HepG2 (cell line): ENCODE measurements around the gene SAMD10. TPM values are rescaled to one million over a fixed set of nuclear protein-coding genes. Genes with fewer than 3 reads are reported as not detected.

Experiments used
- DPF2 ChIP-seq: sonication (generic); formaldehyde crosslinking; IDR thresholded peaks from 2 replicates; pipeline ENCODE4 v1.4.0; 2020; ENCODE audit warnings: mild to moderate bottlenecking, low read depth, missing genetic modification reagents, borderline replicate concordance
- GMEB2 ChIP-seq: IDR thresholded peaks from 2 replicates; pipeline ENCODE4 v1.6.1; 2016; ENCODE audit warnings: missing biosample characterization, missing genetic modification reagents, low read depth
- REST ChIP-seq, 2 experiments: IDR thresholded peaks; 2 replicates each; pipeline ENCODE4 v1.6.1; 2011 to 2012; ENCODE audit warnings: low read length in 2 of 2, borderline replicate concordance in 1 of 2, low read depth in 1 of 2, mild to moderate bottlenecking in 1 of 2, moderate library complexity in 1 of 2
- SOX13 ChIP-seq, 3 experiments: fragments of 450-650 bp in 1 of 3; sonication (generic) in 1 of 3; formaldehyde crosslinking in 1 of 3; IDR thresholded peaks in 2 of 3; conservative IDR thresholded peaks in 1 of 3; 2 replicates each; pipeline versions ENCODE4 v1.5.0 to v1.6.1; 2016 to 2020; ENCODE audit warnings: antibody characterized with exemption in 1 of 3, mild to moderate bottlenecking in 1 of 3, missing compliant biosample characterization in 1 of 3, missing genetic modification reagents in 1 of 3, moderate library complexity in 1 of 3
- ZBTB40 ChIP-seq, 2 experiments: fragments of 450-650 bp in 1 of 2; sonication (generic) in 1 of 2; formaldehyde crosslinking in 1 of 2; IDR thresholded peaks; 2 replicates each; pipeline versions ENCODE4 v1.6.1 to v1.8.0; 2016 to 2022; ENCODE audit warnings: antibody characterized with exemption in 1 of 2, mild to moderate bottlenecking in 1 of 2, missing genetic modification reagents in 1 of 2
- ZFP41 ChIP-seq: sonication (generic); formaldehyde crosslinking; IDR thresholded peaks from 2 replicates; pipeline ENCODE4 v1.4.0; 2020; ENCODE audit warnings: mild to moderate bottlenecking, missing genetic modification reagents, borderline replicate concordance
- ZNF572 ChIP-seq: sonication (generic); formaldehyde crosslinking; IDR thresholded peaks from 2 replicates; pipeline ENCODE4 v1.5.1; 2020; ENCODE audit warnings: mild to moderate bottlenecking, missing genetic modification reagents
- ZNF816 ChIP-seq: sonication (generic); formaldehyde crosslinking; IDR thresholded peaks from 2 replicates; pipeline ENCODE4 v1.8.0; 2022; ENCODE audit warnings: missing genetic modification reagents, mild to moderate bottlenecking, borderline replicate concordance
- polyA plus RNA-seq, 8 experiments: library from polyadenylated mRNA; depleted of rRNA in 3 of 8; stranded (reverse) in 7 of 8; unstranded in 1 of 8; fragments of >200 nt; fragmentation: Illumina TruSeq in 4 of 8; extraction: Trizol in 4 of 8; gene quantifications; 2 replicates each; pipeline versions ENCODE4 v1.2.1 to v1.2.3, GENCODE V29; 2011 to 2016; ENCODE audit warnings: low read depth in 4 of 8, missing spikeins in 1 of 8, mixed read lengths in 1 of 8; ENCODE audit not compliant: insufficient read depth in 1 of 8
- total RNA-seq, 5 experiments: library from RNA; depleted of rRNA; stranded (reverse); fragments of >200 nt; fragmentation: Illumina TruSeq; extraction: Trizol; gene quantifications; 2 replicates each; pipeline ENCODE4 v1.2.3, GENCODE V29; 2016; ENCODE audit warnings: low read depth in 1 of 5
- TF ChIP-seq, protein P1 (sequence below): sonication (generic); formaldehyde crosslinking; conservative IDR thresholded peaks from 2 replicates; pipeline ENCODE4 v1.8.1; 2023; ENCODE audit warnings: missing genetic modification reagents

SAMD10 gene
- total and polyA plus RNA-seq, 2 of the 13 experiments (the other 11 are each of a cell fraction or from before 2014, with no cell fraction given): 6.1 to 11.0 TPM

DNA sequence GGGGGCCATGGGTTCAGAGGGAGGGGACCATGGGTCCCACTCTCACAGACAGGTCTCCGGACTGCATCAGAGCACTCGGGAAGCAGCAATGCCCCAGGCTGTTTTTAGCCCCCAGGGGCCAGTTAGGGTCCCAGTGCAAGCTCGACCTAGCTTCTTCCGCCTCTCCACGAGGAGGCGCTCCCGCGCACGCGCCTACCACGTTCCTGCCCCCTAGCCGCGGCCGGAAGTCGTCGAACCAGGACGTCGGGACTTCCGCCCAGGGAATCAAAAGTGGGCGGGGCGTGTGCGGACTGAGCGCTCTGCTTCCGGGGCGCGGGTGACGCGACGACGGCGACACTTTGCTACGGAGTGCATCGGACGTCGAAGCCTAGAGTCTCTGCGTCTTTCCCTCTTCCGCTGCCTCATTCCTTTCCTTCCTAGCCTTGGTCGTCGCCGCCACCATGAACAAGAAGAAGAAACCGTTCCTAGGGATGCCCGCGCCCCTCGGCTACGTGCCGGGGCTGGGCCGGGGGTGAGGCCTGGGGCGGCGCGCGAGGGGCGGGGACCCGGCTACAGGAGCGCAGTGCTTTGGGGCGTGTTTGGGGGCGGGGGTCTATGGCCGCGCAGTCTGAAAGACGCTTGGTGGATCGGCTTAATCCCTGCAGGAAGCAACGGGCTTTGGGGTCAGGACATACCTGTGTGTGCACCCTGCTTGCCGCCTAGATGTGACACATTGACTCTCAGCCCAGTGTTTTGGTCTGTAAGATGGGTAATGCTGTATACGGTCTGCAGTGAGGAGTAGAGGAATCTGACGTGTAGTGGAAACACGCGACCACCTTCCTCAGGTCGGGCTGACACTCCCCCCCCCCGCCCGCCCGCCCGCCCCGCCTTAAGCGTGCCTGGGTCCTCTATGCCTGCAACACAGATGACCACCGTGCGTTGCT lies 1.6 kb upstream of the SAMD10 start, which contains the start of gene PRPF6 (continued):
- TF ChIP-seq ZBTB40 (IDR thresholded peaks at IDR 0.05) (peak; percentile 97), ZBTB40 (CRISPR knock-in tag; IDR thresholded peaks at IDR 0.05) (peak; percentile 83), ZFP41 (peak; percentile 97), GMEB2 (CRISPR knock-in tag) (peak; percentile 92), REST (IDR thresholded peaks at IDR 0.05; ENCODE audit: borderline replicate concordance in 1 of 2, low read depth in 1 of 2, low read length in 2 of 2) (peak in 1 of 2 experiments; percentile 17; a peak in 1 of 4 replicates), SOX13 (IDR thresholded peaks at IDR 0.05) (peak; percentile 45; the same call in 1 of the 2 replicates), SOX13 (CRISPR knock-in tag; conservative IDR thresholded peaks at IDR 0.05 in 1 of 2, IDR thresholded peaks at IDR 0.05 in 1 of 2) (peak in 1 of 2 experiments; percentile 72; a peak in 1 of 4 replicates), ZNF572 (CRISPR knock-in tag) (peak; percentile 95), DPF2 (no peak), ZNF816 (CRISPR knock-in tag) (no peak; the same call in 1 of the 2 replicates)
- TF ChIP-seq, protein P1, sequence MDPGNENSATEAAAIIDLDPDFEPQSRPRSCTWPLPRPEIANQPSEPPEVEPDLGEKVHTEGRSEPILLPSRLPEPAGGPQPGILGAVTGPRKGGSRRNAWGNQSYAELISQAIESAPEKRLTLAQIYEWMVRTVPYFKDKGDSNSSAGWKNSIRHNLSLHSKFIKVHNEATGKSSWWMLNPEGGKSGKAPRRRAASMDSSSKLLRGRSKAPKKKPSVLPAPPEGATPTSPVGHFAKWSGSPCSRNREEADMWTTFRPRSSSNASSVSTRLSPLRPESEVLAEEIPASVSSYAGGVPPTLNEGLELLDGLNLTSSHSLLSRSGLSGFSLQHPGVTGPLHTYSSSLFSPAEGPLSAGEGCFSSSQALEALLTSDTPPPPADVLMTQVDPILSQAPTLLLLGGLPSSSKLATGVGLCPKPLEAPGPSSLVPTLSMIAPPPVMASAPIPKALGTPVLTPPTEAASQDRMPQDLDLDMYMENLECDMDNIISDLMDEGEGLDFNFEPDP (CRISPR knock-in tag): 0 out of 2 replicates have a peak, but pooled peaks have one; percentile 92
